Esophagus mucosa (tissue), 1 donor: Measurements from ENCODE around the gene ZBTB7B. TPM values are rescaled to one million over a fixed set of nuclear protein-coding genes. Genes with fewer than 3 reads are reported as not detected.

ENCODE experiments used
- ATAC-seq: fragments of 200-7000 bp; cut with Tn5 transposase; one replicate; pipeline ENCODE4 v1.9.1; 2020
- total RNA-seq: library from RNA; stranded (reverse); gene quantifications from one replicate; pipeline ENCODE4 v1.2.4, GENCODE V29; 2023
- donor health status: DM: yes; HTN: yes; CAD: no.

The ZBTB7B gene
- total RNA-seq, 1 donor from 2014 or later, result 132 TPM

DNA sequence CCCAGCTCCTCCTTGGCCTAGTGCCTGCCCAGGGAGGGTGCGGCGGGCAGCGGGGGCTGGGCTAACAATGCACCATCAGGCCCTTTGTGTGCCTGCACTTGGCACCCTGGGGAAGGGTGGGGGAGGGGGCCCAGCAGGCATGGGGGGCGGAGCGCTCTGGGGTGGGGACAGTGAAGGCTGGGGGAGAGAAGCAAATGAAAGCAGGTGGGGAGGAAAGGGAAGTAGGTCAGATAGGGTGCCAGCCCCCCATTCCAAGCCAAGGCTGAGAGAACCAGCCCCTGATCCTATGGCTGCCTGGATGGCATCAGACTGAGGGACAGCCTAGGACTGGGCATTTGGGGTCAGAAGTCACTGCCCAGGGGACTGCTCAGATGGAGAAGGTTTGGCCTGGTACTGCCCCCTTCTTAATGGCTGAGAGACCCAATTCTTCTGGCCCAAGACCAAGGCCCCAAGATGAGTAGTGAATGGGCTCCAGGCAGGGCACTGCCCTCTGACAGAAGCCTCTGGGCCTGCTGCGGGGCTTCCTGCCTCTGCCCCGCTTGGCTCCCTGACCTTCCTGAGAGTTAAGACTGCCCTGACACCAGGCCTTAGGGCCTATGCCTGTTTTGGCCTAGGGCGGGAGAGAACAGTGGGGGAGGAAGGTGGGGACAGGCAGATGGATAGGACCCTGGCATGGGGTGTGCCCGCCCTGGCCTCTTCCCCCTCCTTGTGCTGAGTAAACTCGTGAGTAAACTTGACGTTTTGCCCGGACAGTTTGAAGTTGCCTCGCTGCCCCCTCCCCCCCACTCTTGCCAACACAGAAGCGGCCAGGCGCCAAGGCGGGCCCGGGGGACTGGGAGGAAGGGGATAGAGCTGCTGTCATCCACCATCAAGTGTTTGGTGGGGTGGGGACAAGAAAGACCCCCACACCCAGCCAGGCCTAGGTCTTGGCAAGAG is 2.7 kb downstream of the ZBTB7B start:
- ATAC-seq, result no peak

DNA sequence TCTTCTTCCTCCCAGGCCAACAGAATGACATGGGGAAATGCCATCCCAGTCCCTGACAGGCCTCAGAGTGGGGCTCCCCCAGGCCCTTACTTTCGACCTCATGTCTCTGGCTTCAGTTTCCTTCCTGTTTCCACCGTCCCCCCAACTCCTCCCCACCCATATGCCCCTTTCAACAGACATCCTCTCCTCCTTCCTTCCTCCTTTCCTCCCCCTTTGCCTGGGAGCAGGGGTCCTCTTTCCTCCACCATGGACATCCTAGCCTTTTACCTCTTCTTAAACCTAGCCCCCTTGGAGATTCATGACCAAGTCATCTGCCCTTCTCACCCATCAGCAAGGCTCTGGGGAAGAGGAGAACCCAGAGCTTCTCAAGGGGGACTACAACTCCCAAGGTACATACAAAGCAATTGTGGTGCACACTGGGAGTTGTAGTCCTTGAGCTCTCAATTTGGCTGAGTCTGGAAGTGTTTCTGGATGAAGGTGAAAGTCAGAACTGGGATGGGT is 4.0 kb downstream of the ZBTB7B start:
- no peak for ATAC-seq

DNA sequence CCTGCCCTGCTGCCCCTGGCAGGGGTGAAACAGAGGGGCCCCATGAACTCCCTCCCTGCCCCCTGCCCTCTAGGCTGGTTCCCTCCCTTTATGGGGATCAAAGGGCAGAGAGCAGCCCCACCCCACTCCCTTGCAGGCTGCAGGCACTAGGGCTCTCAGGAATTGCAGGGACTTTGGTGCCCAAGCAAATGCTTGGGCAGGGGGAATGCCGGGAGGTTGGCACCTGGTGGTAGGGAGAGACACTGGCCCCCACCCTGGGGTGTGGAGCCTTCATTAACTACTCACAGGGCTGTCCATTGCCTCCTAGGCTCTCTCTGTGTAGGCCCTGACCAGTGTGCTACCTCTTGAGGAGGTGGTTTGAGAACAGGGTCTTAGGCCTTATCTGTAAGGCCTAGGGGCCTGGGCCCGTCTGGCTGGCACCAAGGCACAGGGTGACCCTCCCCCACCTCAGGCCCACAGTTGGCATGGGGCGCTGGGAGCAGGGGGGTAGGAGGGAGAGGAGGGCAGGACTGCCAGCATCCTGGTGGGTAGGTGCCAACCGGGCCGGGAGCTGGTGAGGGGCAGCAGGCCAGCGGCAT is 4.7 kb downstream of the ZBTB7B start:
- ATAC-seq, result no peak

DNA sequence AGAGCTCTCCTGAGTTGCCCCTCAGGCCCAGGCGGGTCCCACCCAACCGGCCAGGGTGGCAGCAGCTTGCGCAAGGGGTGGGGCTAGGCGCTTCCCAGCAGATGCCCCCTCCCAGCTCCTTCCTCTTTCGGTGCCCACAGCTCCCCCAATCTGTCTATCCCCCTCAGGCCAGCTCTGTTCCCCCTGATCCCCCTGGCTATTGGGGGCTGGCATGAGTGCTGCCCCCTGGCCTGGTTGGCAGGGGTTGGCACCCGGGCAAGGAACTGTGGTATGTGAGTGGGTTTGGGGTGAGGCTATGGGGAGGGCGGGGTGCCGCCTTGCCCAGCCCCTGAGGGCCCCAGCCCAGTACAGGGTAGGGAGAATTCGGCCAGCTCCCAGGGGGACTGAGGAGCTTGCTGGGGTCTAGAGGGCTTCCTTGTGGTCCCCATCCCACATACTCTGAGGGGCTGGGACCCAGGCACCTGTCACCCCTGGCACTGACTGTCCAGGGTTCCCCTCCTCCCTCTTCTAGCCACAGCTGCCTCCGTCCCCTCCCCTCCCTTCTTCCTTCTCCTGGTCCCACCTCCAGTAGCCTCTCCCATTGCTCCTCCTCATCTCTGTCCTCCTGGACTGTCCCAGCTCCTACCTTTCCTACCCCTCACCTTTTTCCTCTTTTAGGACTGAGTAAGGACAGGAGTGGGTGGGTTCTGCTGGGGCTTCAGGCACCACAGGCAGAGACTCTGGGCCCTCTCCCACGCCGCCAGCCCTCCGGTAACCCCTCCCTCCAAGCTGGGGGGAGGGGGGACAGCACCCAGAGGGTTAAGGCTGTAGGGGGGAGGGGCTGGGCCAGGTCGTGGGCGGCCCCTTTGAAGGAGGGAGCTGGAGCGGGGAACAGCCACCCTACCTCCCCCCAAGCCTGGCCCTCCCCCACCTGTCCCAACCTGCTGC is 5.7 kb downstream of the ZBTB7B start:
- ATAC-seq, result peak; percentile 27

DNA sequence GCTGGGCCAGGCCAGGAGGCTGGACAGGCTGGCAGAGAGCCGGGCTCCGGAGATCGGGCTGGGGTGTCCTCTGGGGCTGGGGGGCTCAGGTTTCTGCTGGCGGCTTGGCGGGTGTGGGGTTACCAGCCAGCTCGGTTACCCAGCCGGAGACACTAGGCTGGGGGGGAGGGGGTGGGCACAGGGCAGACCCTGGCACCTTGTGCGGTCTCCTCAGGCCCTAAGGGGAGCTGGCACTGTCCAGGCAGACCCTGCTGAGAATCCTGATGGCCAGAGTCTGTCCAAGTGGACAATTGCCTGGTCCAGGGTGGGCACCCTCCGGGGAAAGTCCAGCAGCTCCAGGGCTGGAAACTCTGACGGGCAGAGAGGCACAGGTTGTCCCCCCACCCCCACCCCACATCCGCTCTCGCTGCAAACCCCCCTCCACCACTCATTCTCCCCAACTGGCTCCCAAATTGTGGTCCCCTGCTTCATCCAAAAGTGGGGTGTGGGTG is 6.7 kb downstream of the ZBTB7B start:
- no peak for ATAC-seq

DNA sequence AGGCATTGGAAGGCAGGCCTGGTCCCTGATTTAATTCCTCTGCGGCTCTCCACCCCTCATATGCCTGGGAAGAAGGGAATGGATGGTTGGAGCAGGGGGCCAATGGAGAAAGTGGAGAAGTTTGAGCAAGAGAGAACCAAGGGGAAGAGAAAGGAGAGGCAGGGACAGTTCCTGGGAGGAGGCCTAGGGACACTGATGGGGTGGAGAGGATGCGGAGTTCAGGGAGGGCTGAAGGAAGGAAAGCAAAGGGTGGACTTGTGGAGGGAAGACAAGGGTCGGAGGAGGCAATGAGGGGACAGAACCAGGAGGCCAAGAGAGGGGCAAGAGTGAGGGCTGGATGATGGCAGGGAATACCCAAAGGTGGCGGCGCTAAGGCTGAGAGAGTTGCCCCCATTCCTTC is 7.1 kb downstream of the ZBTB7B start:
- ATAC-seq, result no peak

DNA sequence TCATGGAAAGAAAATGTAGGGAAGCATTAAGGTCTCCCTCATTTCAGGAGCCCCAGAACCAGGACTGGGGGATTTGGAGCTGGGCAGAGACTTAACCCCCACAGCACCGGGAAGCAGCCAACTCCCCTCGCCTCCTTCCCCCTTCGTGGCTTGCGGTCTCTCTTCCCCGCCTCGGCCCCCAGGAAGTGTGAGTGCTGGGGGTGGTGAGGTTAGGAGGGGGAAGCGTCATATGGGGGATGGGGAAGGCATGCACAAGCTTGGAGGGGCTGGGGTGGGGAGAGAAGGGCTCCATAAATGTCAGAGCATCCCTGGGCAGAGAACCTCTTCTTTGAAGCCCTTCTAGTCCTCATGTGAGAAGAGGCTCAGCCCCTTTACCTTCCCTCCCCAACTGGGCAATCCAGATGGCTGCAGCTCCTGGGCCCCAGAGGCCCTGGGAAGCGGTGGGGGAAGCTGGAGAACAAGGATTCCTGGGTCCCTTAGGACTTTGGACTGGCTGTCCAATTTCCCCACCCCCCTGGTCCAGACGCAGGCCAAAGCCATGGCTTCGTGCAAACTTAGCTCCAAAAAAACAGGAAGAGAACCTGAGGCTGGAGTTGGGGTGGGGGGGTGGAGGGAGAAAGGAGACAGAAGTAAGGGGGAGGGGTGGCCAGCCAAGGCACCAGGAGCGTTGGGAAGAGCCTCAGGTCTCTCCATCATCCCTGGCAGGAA is 7.8 kb downstream of the ZBTB7B start:
- no peak for ATAC-seq

DNA sequence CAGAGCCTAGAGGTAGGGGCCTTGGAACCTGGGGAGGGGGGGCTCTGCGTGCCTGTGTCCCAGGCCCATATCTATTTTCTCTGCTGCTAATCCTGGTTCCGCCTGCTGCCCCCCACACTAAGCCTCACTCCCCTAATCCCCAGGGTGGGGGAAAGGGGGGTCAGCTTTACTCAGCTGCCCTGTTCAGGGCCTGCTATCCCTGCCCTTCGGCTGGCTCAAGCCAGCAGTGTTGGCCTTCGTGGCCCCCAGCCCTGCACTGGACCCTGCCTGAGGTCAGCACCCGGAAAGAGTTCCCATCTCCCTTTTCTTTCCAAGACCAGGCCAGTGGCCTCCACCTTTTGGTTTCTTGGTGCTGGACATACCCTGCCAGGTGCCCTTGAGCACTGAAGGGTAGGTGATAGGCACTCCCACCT is 8.4 kb downstream of the ZBTB7B start:
- ATAC-seq, result no peak

DNA sequence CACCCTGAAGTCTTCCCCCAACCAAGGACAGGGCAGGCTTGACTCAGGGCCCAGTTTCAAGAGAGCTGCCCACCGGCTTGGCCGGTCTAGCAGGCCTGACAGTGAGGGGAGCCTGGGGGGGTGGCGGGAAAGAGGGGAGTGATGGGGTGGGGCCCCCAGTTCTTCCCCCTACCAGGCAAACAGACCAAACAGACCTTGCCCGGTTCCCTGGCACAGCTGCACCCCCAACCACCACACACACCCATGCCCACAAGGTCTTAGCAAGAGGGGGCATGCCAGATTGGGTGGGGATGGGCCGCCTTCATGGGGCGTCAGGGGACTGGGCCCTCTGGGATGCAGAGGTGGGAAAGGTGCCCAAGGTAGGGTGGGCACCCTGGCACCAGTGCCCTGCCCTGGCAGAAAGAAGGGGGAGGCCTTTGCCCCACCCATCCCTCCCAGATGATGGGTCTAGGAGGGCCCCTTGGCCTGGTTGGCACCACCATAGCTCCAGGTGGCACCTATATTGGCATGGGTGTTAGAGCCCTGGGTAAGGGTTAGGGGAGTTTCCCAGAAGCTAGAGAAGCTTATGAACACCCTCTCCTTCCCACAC is 8.9 kb downstream of the ZBTB7B start:
- peak; percentile 31 for ATAC-seq

DNA sequence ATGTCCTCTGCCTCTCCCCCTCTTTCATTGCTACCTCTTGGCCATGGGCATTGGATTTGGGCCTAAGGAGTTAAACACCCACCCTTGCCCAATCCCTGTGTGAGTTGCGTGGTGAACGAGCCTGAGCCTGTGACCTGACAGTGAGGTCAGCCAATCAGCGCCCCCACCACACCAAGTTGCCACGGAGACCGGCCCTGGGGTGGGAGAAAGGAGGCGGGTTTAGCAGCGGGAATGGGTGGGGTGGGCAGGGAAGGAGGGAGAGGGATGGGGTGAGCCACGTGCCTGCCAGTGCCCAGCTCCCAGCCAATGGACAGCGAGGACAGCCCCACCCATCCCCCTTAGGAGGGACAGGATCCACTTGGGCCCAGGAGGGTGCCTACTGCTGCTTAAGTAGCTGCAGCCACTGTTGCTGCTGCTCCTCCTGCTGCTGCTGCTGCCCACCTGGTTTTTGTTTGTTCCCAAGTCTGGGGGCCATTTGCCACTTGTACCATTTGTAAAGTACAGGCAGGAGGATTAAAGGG is 9.5 kb downstream of the ZBTB7B start:
- ATAC-seq, result peak; percentile 68

DNA sequence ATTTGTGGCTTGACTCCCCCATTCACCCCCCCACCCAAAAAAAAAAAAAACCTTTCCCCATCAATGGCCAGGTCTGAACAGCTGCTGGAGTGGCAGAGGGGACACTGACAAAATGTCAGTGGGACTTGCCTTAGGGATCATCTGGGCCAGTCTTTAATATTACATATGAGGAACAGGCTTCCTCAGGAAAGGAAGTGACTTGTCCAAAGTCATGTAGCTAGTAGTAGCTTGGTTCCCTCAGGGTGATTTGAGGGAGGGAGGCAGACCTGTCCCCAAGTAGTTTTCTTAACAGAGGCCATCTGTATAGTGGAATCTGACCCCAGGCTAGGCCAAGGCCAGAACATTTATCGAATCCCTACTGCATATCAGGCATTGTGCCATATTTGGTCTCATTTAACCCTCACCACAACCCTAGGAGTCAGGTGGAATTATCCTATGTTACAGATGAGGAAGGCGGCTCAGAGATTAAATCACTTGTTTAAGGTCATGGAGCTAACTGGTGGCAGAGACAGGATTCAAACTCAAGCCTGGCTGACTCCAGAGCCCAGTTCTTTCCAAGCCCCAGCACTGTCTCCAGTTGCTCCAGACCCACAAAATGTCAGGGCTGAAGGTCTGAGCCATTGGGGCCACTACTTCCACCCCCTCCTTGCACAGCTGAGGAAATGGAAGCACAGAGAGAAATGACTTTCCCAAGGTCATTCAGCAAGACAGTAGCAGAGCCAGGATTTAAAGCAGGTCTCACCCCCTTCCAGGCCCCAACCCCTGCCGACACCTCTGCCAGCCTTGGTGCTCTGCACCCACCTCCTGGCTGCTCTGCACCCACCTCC is 10.4 kb downstream of the ZBTB7B start:
- ATAC-seq, result no peak

DNA sequence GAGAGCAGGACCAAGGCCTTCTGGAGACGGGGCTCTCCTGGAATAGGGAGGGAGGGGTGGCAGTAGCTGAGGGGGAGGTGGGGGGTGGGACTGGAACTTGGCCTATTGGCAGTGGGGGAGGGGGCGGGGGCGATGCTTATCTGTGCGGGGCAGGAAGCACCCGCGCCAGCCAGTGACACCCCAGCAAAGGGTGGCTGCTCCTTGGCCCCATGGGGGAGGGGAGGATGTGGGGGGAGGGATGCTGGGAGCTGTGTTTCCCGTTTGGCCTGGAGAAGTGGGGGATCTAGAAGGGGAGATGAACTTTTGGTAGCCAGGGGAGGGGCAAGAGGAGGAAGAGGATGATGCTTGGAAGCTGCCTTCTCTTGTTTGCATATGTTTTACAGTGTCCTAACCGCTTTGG is 11.0 kb downstream of the ZBTB7B start:
- ATAC-seq, result no peak

DNA sequence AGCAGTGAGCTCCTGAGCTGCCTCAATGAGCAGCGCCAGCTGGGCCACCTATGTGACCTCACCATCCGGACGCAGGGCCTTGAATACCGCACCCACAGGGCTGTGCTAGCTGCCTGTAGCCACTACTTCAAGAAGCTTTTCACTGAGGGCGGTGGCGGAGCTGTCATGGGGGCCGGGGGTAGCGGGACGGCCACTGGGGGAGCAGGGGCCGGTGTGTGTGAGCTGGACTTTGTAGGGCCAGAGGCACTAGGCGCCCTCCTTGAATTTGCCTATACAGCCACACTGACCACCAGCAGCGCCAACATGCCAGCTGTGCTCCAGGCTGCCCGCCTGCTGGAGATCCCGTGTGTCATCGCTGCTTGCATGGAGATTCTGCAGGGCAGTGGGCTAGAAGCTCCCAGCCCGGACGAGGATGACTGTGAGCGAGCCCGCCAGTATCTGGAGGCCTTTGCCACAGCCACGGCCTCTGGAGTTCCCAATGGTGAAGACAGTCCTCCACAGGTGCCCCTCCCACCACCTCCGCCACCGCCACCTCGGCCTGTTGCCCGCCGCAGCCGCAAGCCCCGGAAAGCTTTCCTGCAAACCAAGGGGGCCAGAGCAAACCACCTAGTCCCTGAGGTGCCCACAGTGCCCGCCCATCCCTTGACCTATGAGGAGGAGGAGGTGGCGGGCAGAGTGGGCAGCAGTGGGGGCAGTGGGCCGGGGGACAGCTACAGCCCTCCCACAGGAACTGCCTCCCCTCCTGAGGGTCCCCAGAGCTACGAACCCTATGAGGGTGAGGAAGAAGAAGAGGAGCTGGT is 12.3 kb downstream of the ZBTB7B start:
- no peak for ATAC-seq

DNA sequence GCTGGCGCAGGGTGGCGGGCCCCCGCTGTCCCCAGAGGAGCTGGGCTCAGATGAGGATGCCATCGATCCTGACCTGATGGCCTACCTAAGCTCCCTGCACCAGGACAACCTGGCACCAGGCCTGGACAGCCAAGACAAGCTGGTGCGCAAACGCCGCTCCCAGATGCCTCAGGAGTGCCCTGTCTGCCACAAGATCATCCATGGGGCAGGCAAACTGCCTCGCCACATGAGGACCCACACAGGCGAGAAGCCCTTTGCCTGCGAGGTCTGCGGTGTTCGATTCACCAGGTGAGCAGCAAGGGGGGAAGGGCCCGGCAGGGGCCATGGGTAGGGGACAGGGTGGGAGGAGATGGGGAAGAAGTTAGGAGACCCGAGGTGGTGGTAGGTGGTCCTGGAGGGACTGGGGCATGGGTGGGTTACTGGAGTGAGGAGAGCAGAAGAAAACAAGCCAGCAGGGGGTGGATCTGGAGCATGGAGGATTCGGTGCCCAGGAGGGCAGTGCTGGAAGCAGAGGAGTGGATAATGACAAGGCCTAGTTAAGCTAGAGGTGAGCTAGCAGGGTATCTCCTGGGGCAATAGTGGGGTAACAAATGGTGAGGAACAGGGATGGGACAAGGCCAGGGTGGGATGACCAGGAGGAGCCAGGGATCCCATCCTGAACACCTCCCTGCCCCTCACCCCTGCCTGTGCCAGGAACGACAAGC is 13.1 kb downstream of the ZBTB7B start:
- no peak for ATAC-seq

DNA sequence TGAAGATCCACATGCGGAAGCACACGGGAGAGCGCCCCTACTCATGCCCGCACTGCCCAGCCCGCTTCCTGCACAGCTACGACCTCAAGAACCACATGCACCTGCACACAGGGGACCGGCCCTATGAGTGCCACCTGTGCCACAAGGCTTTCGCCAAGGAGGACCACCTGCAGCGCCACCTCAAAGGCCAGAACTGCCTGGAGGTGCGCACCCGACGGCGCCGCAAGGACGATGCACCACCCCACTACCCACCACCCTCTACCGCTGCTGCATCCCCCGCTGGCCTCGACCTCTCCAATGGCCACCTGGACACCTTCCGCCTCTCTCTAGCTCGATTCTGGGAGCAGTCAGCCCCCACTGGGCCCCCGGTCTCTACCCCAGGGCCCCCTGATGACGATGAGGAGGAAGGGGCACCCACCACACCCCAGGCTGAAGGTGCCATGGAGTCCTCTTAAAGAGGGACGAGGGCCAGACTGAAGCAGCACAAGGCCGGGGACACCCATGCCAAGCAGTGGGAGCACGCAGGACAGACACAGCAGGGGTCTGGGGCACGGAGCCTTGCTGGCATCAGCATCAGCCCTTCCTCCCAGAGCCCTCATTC is 13.7 kb downstream of the ZBTB7B start:
- no peak for ATAC-seq

DNA sequence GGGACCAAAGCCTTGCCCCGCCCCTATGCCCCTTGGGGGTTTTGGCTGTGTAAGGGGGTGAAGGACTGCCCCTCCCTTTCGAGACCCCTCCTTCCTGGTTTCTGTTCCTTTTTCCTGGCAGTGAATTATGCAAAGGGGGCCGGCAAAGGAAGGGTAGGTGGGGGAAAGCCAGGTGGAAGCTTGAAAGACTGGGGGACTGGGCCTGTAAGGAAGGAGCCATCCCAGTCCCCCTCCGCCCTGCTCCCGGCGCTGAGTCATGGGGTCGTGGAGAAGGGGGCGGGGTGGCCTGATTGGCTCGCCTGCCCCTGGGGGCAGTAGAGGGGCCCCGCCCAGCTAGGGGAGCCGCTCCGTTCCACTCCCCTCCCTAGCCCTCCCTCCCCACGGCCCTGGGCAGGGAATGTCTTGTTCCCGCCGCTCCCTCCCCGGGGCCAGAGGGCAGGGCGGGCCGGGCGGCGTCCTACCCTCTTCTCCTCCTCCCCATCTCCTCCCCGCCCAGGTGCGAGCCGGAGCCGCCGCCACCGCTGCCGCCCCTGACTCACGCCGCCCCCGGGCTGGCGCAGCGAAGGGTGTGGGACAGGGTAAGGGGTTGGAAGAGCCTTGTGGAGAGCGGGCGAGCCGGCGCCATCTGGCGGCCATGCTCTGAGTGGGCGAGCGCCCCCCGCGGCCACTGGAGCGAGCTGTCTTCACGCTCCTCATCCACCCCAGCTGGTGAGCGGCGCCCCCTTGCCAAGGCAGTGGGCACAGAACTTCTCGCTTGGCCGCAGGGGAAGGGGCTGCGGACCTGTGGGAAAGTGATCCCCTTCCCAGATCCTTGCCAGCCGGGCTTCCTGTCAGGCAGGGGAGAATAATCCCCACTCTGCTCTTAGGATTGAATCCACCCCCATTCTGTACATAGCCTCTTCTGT is 14.7 kb downstream of the ZBTB7B start:
- peak; percentile 91 for ATAC-seq

DNA sequence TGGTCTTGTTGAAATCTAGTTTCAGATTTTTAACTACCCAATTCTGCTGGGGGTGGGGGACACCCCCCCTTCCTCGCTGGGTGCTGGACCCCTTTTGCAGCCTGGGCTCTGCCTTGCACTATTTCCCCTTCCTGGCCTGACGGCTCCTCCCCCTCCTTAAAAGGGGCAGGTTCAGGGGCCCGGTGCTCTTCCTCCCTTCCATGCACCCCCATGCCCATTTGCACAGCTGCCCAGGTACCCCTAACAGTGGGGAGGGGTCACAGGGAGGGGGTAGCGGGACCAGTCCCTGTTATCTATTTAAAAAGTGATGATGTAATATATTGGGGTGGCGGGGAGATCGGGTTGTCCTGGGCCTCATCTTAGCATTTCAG is 15.3 kb downstream of the ZBTB7B start:
- no peak for ATAC-seq
